GM19372 (cell line): ENCODE results near the gene ANKRD27.
"Not testable (repeated sequence)": the region's sequence is repeated elsewhere in the genome, so short reads cannot be mapped to it uniquely, and the experiment has no call there.

ENCODE experiments used
- ATAC-seq: cut with Tn5 transposase; IDR thresholded peaks from one replicate; pipeline ENCODE4 v1.9.1; 2021; ENCODE audit warnings: mild to moderate bottlenecking, low read depth, moderate library complexity; ENCODE audit not compliant: unreplicated experiment

ANKRD27 gene

GRCh38 chr19:32674931-32675719 lies at the start of gene ANKRD27:
Gene ANKRD27 (minus strand): TSS chr19:32675180. CDS start chr19:32659015, 16,165 bp downstream.
- peak; percentile 98 for ATAC-seq

GRCh38 chr19:32720936-32721250 lies 45.9 kb upstream of the ANKRD27 start:
- ATAC-seq, result no peak

- ATAC-seq, result no peak
Observed at GRCh38 chr19:32720216-32720935, 45.4 kb upstream of the ANKRD27 start.

GRCh38 chr19:32719611-32720059 lies 44.7 kb upstream of the ANKRD27 start, which contains the start of gene TDRD12:
Gene TDRD12 (plus strand): TSS chr19:32719767. CDS start chr19:32720073, 306 bp downstream.
- ATAC-seq, result no peak

GRCh38 chr19:32718286-32718685 lies 43.3 kb upstream of the ANKRD27 start:
- ATAC-seq, result no peak

- ATAC-seq, result no peak
Observed at GRCh38 chr19:32717496-32717895, 42.5 kb upstream of the ANKRD27 start.

GRCh38 chr19:32716203-32716602 lies 41.2 kb upstream of the ANKRD27 start:
- ATAC-seq, result not testable (repeated sequence)

GRCh38 chr19:32711747-32712146 lies 36.8 kb upstream of the ANKRD27 start:
- ATAC-seq, result no peak

- ATAC-seq, result no peak
Observed at GRCh38 chr19:32709032-32709431, 34.1 kb upstream of the ANKRD27 start.

GRCh38 chr19:32708457-32708856 lies 33.5 kb upstream of the ANKRD27 start:
- no peak for ATAC-seq

GRCh38 chr19:32704006-32704405 lies 29.0 kb upstream of the ANKRD27 start:
- ATAC-seq, result not testable (repeated sequence)

GRCh38 chr19:32702010-32702409 lies 27.0 kb upstream of the ANKRD27 start:
- no peak for ATAC-seq

GRCh38 chr19:32700129-32700528 lies 25.1 kb upstream of the ANKRD27 start:
- not testable (repeated sequence) for ATAC-seq

GRCh38 chr19:32696771-32697170 lies 21.8 kb upstream of the ANKRD27 start:
- not testable (repeated sequence) for ATAC-seq

- not testable (repeated sequence) for ATAC-seq
Observed at GRCh38 chr19:32695506-32695905, 20.5 kb upstream of the ANKRD27 start.

- ATAC-seq, result not testable (repeated sequence)
Observed at GRCh38 chr19:32694851-32695250, 19.9 kb upstream of the ANKRD27 start.

- ATAC-seq, result not testable (repeated sequence)
Observed at GRCh38 chr19:32694316-32694715, 19.3 kb upstream of the ANKRD27 start.

GRCh38 chr19:32693151-32694108 lies 18.4 kb upstream of the ANKRD27 start:
- not testable (repeated sequence) for ATAC-seq

GRCh38 chr19:32692727-32693061 lies 17.7 kb upstream of the ANKRD27 start:
- ATAC-seq, result no peak

- ATAC-seq, result peak; percentile 57
Observed at GRCh38 chr19:32691952-32692726, 17.2 kb upstream of the ANKRD27 start.
